ENCODE data around the gene ADAMTS8.

Gene ADAMTS8

GRCh38 chr11:130408901-130409300 lies 19.5 kb downstream of the ADAMTS8 start:
- H3K27me3 ChIP-seq (ENCODE audit: insufficient read depth, insufficient read length), result peaks cover 8% of the 10 kb centered on the region
- no peaks in the 10 kb centered on the region for H3K9me3 ChIP-seq (ENCODE audit: insufficient read depth, low read length)
- TF ChIP-seq SUZ12 (IDR thresholded peaks at IDR 0.05; ENCODE audit: extremely low read depth, insufficient read depth, insufficient read length), result no peak
- TF ChIP-seq YY1 (IDR thresholded peaks at IDR 0.05; ENCODE audit: insufficient read depth, insufficient read length), result no peak
- TF ChIP-seq ZNF274 (IDR thresholded peaks at IDR 0.05; ENCODE audit: low read depth, low read length), result no peak
- H3K9ac ChIP-seq (ENCODE audit: insufficient read length, low read depth), result no peak overlapping the region
- DNase-seq (ENCODE audit: low read depth, low spot score), result no peak
- peaks cover 8% of the 10 kb centered on the region for H3K4me1 ChIP-seq (ENCODE audit: insufficient read depth, insufficient read length)
- no peak overlapping the region for H3K4me3 ChIP-seq (ENCODE audit: insufficient read length, low read depth)
- H3K36me3 ChIP-seq (ENCODE audit: insufficient read depth, insufficient read length, low read length), result no peaks in the 10 kb centered on the region

- H3K4me1 ChIP-seq (ENCODE audit: insufficient read depth, insufficient read length), result peaks cover 8% of the 10 kb centered on the region
- no peak overlapping the region for H3K4me3 ChIP-seq (ENCODE audit: insufficient read length, low read depth)
- H3K27me3 ChIP-seq (ENCODE audit: insufficient read depth, insufficient read length), result peaks cover 8% of the 10 kb centered on the region
- no peak for DNase-seq (ENCODE audit: low read depth, low spot score)
- H3K9me3 ChIP-seq (ENCODE audit: insufficient read depth, low read length), result no peaks in the 10 kb centered on the region
- H3K9ac ChIP-seq (ENCODE audit: insufficient read length, low read depth), result no peak overlapping the region
- TF ChIP-seq SUZ12 (IDR thresholded peaks at IDR 0.05; ENCODE audit: extremely low read depth, insufficient read depth, insufficient read length) (no peak), ZNF274 (IDR thresholded peaks at IDR 0.05; ENCODE audit: low read depth, low read length) (no peak), YY1 (IDR thresholded peaks at IDR 0.05; ENCODE audit: insufficient read depth, insufficient read length) (no peak)
- no peaks in the 10 kb centered on the region for H3K36me3 ChIP-seq (ENCODE audit: insufficient read depth, insufficient read length, low read length)
Measured at GRCh38 chr11:130408401-130408890, 20.0 kb downstream of the ADAMTS8 start.

GRCh38 chr11:130407978-130408377 lies 20.4 kb downstream of the ADAMTS8 start:
- no peak overlapping the region for H3K4me3 ChIP-seq (ENCODE audit: insufficient read length, low read depth)
- no peaks in the 10 kb centered on the region for H3K9me3 ChIP-seq (ENCODE audit: insufficient read depth, low read length)
- H3K9ac ChIP-seq (ENCODE audit: insufficient read length, low read depth), result no peak overlapping the region
- peaks cover 8% of the 10 kb centered on the region for H3K4me1 ChIP-seq (ENCODE audit: insufficient read depth, insufficient read length)
- H3K36me3 ChIP-seq (ENCODE audit: insufficient read depth, insufficient read length, low read length), result no peaks in the 10 kb centered on the region
- DNase-seq (ENCODE audit: low read depth, low spot score), result no peak
- peaks cover 8% of the 10 kb centered on the region for H3K27me3 ChIP-seq (ENCODE audit: insufficient read depth, insufficient read length)
- TF ChIP-seq SUZ12 (IDR thresholded peaks at IDR 0.05; ENCODE audit: extremely low read depth, insufficient read depth, insufficient read length), result no peak
- no peak for TF ChIP-seq YY1 (IDR thresholded peaks at IDR 0.05; ENCODE audit: insufficient read depth, insufficient read length)

GRCh38 chr11:130405428-130405827 lies 23.0 kb downstream of the ADAMTS8 start:
- Histone ChIP-seq H3K9me3 (ENCODE audit: insufficient read depth, low read length) (no peaks in the 10 kb centered on the region), H3K4me3 (ENCODE audit: insufficient read length, low read depth) (no peak overlapping the region), H3K27me3 (ENCODE audit: insufficient read depth, insufficient read length) (peaks cover 8% of the 10 kb centered on the region), H3K4me1 (ENCODE audit: insufficient read depth, insufficient read length) (peaks cover 8% of the 10 kb centered on the region), H3K9ac (ENCODE audit: insufficient read length, low read depth) (no peak overlapping the region), H3K36me3 (ENCODE audit: insufficient read depth, insufficient read length, low read length) (no peaks in the 10 kb centered on the region)
- no peak for DNase-seq (ENCODE audit: low read depth, low spot score)
- TF ChIP-seq SUZ12 (IDR thresholded peaks at IDR 0.05; ENCODE audit: extremely low read depth, insufficient read depth, insufficient read length), result no peak
- TF ChIP-seq YY1 (IDR thresholded peaks at IDR 0.05; ENCODE audit: insufficient read depth, insufficient read length), result no peak
- TF ChIP-seq ZNF274 (IDR thresholded peaks at IDR 0.05; ENCODE audit: low read depth, low read length), result no peak

- H3K9me3 ChIP-seq (ENCODE audit: insufficient read depth, low read length), result no peaks in the 10 kb centered on the region
- peaks cover 8% of the 10 kb centered on the region for H3K27me3 ChIP-seq (ENCODE audit: insufficient read depth, insufficient read length)
- H3K4me1 ChIP-seq (ENCODE audit: insufficient read depth, insufficient read length), result peaks cover 6% of the 10 kb centered on the region
- H3K36me3 ChIP-seq (ENCODE audit: insufficient read depth, insufficient read length, low read length), result no peaks in the 10 kb centered on the region
- no peak overlapping the region for H3K4me3 ChIP-seq (ENCODE audit: insufficient read length, low read depth)
- no peak for TF ChIP-seq ZNF274 (IDR thresholded peaks at IDR 0.05; ENCODE audit: low read depth, low read length)
- TF ChIP-seq SUZ12 (IDR thresholded peaks at IDR 0.05; ENCODE audit: extremely low read depth, insufficient read depth, insufficient read length), result no peak
- no peak for TF ChIP-seq YY1 (IDR thresholded peaks at IDR 0.05; ENCODE audit: insufficient read depth, insufficient read length)
- H3K9ac ChIP-seq (ENCODE audit: insufficient read length, low read depth), result no peak overlapping the region
- DNase-seq (ENCODE audit: low read depth, low spot score), result no peak
Measured at GRCh38 chr11:130404727-130405126, 23.7 kb downstream of the ADAMTS8 start.

- Histone ChIP-seq H3K4me1 (ENCODE audit: insufficient read depth, insufficient read length) (no peaks in the 10 kb centered on the region), H3K9me3 (ENCODE audit: insufficient read depth, low read length) (no peaks in the 10 kb centered on the region), H3K4me3 (ENCODE audit: insufficient read length, low read depth) (no peak overlapping the region), H3K9ac (ENCODE audit: insufficient read length, low read depth) (no peak overlapping the region), H3K36me3 (ENCODE audit: insufficient read depth, insufficient read length, low read length) (no peaks in the 10 kb centered on the region), H3K27me3 (ENCODE audit: insufficient read depth, insufficient read length) (peaks cover under 1% of the 10 kb centered on the region)
- TF ChIP-seq ZNF274 (IDR thresholded peaks at IDR 0.05; ENCODE audit: low read depth, low read length), result no peak
- peak; percentile 57 for DNase-seq (ENCODE audit: low read depth, low spot score)
Measured at GRCh38 chr11:130403967-130404366, 24.4 kb downstream of the ADAMTS8 start.

- no peak overlapping the region for H3K9ac ChIP-seq (ENCODE audit: insufficient read length, low read depth)
- no peak for DNase-seq (ENCODE audit: low read depth, low spot score)
- no peaks in the 10 kb centered on the region for H3K36me3 ChIP-seq (ENCODE audit: insufficient read depth, insufficient read length, low read length)
- TF ChIP-seq ZNF274 (IDR thresholded peaks at IDR 0.05; ENCODE audit: low read depth, low read length), result no peak
- no peak for TF ChIP-seq SUZ12 (IDR thresholded peaks at IDR 0.05; ENCODE audit: extremely low read depth, insufficient read depth, insufficient read length)
- TF ChIP-seq YY1 (IDR thresholded peaks at IDR 0.05; ENCODE audit: insufficient read depth, insufficient read length), result no peak
- no peaks in the 10 kb centered on the region for H3K27me3 ChIP-seq (ENCODE audit: insufficient read depth, insufficient read length)
- no peaks in the 10 kb centered on the region for H3K9me3 ChIP-seq (ENCODE audit: insufficient read depth, low read length)
- H3K4me1 ChIP-seq (ENCODE audit: insufficient read depth, insufficient read length), result no peaks in the 10 kb centered on the region
- H3K4me3 ChIP-seq (ENCODE audit: insufficient read length, low read depth), result no peak overlapping the region
Measured at GRCh38 chr11:130403271-130403804, 25.1 kb downstream of the ADAMTS8 start.
